K562 (cell line): ENCODE data around the gene ANXA1. TPM values are rescaled to one million over a fixed set of nuclear protein-coding genes. Genes with fewer than 3 reads are reported as not detected.

ENCODE experiments used
- ATAC-seq: fragments of 200-7000 bp; cut with Tn5 transposase; 3 replicates; pipeline ENCODE4 v1.9.1; 2020; ENCODE audit warnings: moderate library complexity
- BruUV-seq: library from RNA; stranded (reverse); fragments of 400-500 nt; replicated peaks from 2 replicates; lab custom pipeline; 2021; lab: Mats Ljungman, UMichigan
- CTCF ChIA-PET: fragments of 300-600 bp; formaldehyde crosslinking; extraction: SDS; loops from one replicate; lab custom pipeline; 2021; ENCODE audit warnings: low intra/inter-chr PET ratio; lab: Yijun Ruan, JAX
- POLR2A ChIA-PET: fragments of 300-600, 350-650 bp; sonication (Branson Sonifier 250); formaldehyde crosslinking; extraction: SDS; loops from one replicate; lab custom pipeline; 2021; ENCODE audit warnings: antibody characterized with exemption, inconsistent platforms; lab: Yijun Ruan, JAX
- DNase-seq, 4 experiments: peaks; one replicate each; pipeline versions ENCODE4 v3.0.0 to v3.0.0-alpha.2; 2011 to 2018; ENCODE audit warnings: low spot score in 3 of 4, mixed read lengths in 3 of 4; ENCODE audit errors: extremely low read depth in 1 of 4
- FAIRE-seq: peaks from 2 replicates; lab custom pipeline; 2011; peaks lifted over from hg19 to GRCh38; lab: Jason Lieb, UNC
- H2AFZ ChIP-seq: 2 replicates; pipeline ENCODE4 v1.6.0; 2011; ENCODE audit warnings: low read depth, low read length, control low read depth, inconsistent platforms
- H3K27ac ChIP-seq: fragments of 200-600 bp; 3 replicates; pipeline ENCODE4 v1.8.0; 2011; ENCODE audit warnings: low read depth, mild to moderate bottlenecking, control low read depth, inconsistent platforms, low read length, moderate library complexity, mixed read lengths; ENCODE audit errors: extremely low read depth
- H3K27me3 ChIP-seq, 2 experiments: fragments of 300-600 bp in 1 of 2; 2 replicates in 1 of 2; 3 replicates in 1 of 2; pipeline versions ENCODE4 v1.6.0 to v1.8.0; 2011; ENCODE audit warnings: inconsistent platforms in 2 of 2, low read length in 2 of 2, mild to moderate bottlenecking in 1 of 2, mixed read lengths in 1 of 2, moderate library complexity in 1 of 2; ENCODE audit not compliant: control insufficient read depth in 2 of 2, insufficient read depth in 2 of 2
- H3K36me3 ChIP-seq: fragments of 300-600 bp; 3 replicates; pipeline ENCODE4 v1.8.0; 2011; ENCODE audit warnings: mild to moderate bottlenecking, low read length, inconsistent platforms; ENCODE audit not compliant: control insufficient read depth, insufficient read depth
- H3K4me1 ChIP-seq, 2 experiments: fragments of 200-600 bp in 1 of 2; replicated peaks in 1 of 2; 2 replicates in 1 of 2; 3 replicates in 1 of 2; pipeline versions ENCODE4 v1.5.1 to v1.8.0; 2011; ENCODE audit warnings: inconsistent platforms in 2 of 2, low read length in 2 of 2, mild to moderate bottlenecking in 1 of 2, mixed read lengths in 1 of 2, moderate library complexity in 1 of 2; ENCODE audit not compliant: control insufficient read depth in 2 of 2, insufficient read depth in 2 of 2
- H3K4me2 ChIP-seq: 2 replicates; pipeline ENCODE4 v1.6.1; 2011; ENCODE audit warnings: low read length, control low read depth, inconsistent platforms, mixed read lengths; ENCODE audit not compliant: insufficient read depth
- H3K4me3 ChIP-seq: fragments of 200-600 bp; sonication (generic), shearing (Covaris generic); 2 replicates; pipeline ENCODE4 v1.5.1; 2016; ENCODE audit warnings: control low read depth, inconsistent platforms
- H3K79me2 ChIP-seq: fragments of 200-600 bp; 3 replicates; pipeline ENCODE4 v1.8.0; 2011; ENCODE audit warnings: low read length, inconsistent platforms; ENCODE audit not compliant: control insufficient read depth, insufficient read depth
- H3K9ac ChIP-seq, 2 experiments: 2 replicates each; pipeline versions ENCODE4 v1.6.0 to v1.6.1; 2011; ENCODE audit warnings: low read depth in 2 of 2, low read length in 2 of 2, control low read depth in 1 of 2, inconsistent platforms in 1 of 2, mild to moderate bottlenecking in 1 of 2, mixed read lengths in 1 of 2; ENCODE audit not compliant: insufficient read depth in 1 of 2
- H3K9me1 ChIP-seq: one replicate; pipeline ENCODE4 v1.6.0; 2011; ENCODE audit warnings: inconsistent platforms, mild to moderate bottlenecking, low read length, moderate library complexity; ENCODE audit not compliant: control insufficient read depth, insufficient read depth
- H3K9me3 ChIP-seq: replicated peaks from 2 replicates; pipeline ENCODE4 v1.5.1; 2011; ENCODE audit warnings: low read depth, low read length, inconsistent platforms; ENCODE audit not compliant: control insufficient read depth, insufficient read depth
- H4K20me1 ChIP-seq: replicated peaks from 2 replicates; pipeline ENCODE4 v1.6.1; 2011; ENCODE audit warnings: low read length, inconsistent platforms, mixed read lengths; ENCODE audit not compliant: control insufficient read depth, insufficient read depth
- BRF1 ChIP-seq: IDR thresholded peaks from 3 replicates; pipeline ENCODE4 v1.6.1; 2011; ENCODE audit warnings: borderline replicate concordance, mild to moderate bottlenecking; ENCODE audit not compliant: insufficient read length; ENCODE audit errors: extremely low read depth
- FOXK2 ChIP-seq, 2 experiments: fragments of 450-650 bp; IDR thresholded peaks in 1 of 2; conservative IDR thresholded peaks in 1 of 2; 2 replicates each; pipeline ENCODE4 v1.6.1; 2016; ENCODE audit warnings: low read depth in 2 of 2, mild to moderate bottlenecking in 1 of 2
- KLF16 ChIP-seq: IDR thresholded peaks from 2 replicates; pipeline ENCODE4 v1.6.1; 2016; ENCODE audit warnings: antibody characterized with exemption
- MYNN ChIP-seq, 2 experiments: sonication (generic); formaldehyde crosslinking in 1 of 2; IDR thresholded peaks; 2 replicates each; pipeline versions ENCODE4 v1.5.0 to v1.6.1; 2016 to 2020; ENCODE audit warnings: antibody characterized with exemption in 1 of 2, missing genetic modification reagents in 1 of 2
- PPARD ChIP-seq: fragments of 250-450 bp; sonication (Bioruptor Pico); IDR thresholded peaks from 2 replicates; pipeline ENCODE4 v1.8.0; 2022; ENCODE audit warnings: inconsistent platforms, mild to moderate bottlenecking, moderate library complexity
- SP2 ChIP-seq: IDR thresholded peaks from 2 replicates; pipeline ENCODE4 v1.6.1; 2011; ENCODE audit warnings: mild to moderate bottlenecking, low read depth, low read length, moderate library complexity; ENCODE audit not compliant: poor library complexity, severe bottlenecking; ENCODE audit errors: extremely low read depth
- STAG1 ChIP-seq: sonication (generic); formaldehyde crosslinking; IDR thresholded peaks from 2 replicates; pipeline ENCODE4 v1.5.0; 2020; ENCODE audit warnings: missing genetic modification reagents, borderline replicate concordance
- TAF9B ChIP-seq: fragments of 450-650 bp; IDR thresholded peaks from 2 replicates; pipeline ENCODE4 v1.6.1; 2018; ENCODE audit warnings: mild to moderate bottlenecking; ENCODE audit not compliant: partially characterized antibody
- ZNF655 ChIP-seq: fragments of 250-450 bp; sonication (Bioruptor Pico); IDR thresholded peaks from 2 replicates; pipeline ENCODE4 v1.5.0; 2021
- in situ Hi-C: fragments of 300-500 bp; cut with MboI; formaldehyde crosslinking; loops from 4 replicates; pipeline ENCODE4 v1.15.0; 2018; ENCODE audit warnings: inconsistent platforms, mixed read lengths
- intact Hi-C: fragments of 100-400 bp; cut with micrococcal nuclease; formaldehyde crosslinking; loops from 2 replicates; pipeline ENCODE4 v1.14.2; 2022
- polyA plus RNA-seq, 8 experiments: library from polyadenylated mRNA; depleted of rRNA in 4 of 8; stranded (reverse) in 5 of 8; unstranded in 3 of 8; fragments of >200 nt; fragmentation: Nextera tagmentation in 2 of 8; fragmentation: Illumina TruSeq in 1 of 8; extraction: Ambion mirVana in 2 of 8; extraction: Trizol in 1 of 8; gene quantifications; 2 replicates each; pipeline versions ENCODE4 v1.2.1 to v1.2.3, GENCODE V29; 2011 to 2014; ENCODE audit warnings: inconsistent platforms in 1 of 8, missing spikeins in 1 of 8
- total RNA-seq, 7 experiments: library from RNA; depleted of rRNA in 6 of 7; stranded (reverse); fragments of >200 nt in 6 of 7; fragmentation: Illumina TruSeq in 2 of 7; extraction: Trizol in 2 of 7; gene quantifications; 2 replicates each; pipeline versions ENCODE4 v1.2.1 to v1.2.3, GENCODE V29; 2011 to 2021; ENCODE audit warnings: low replicate concordance in 1 of 7
- TF ChIP-seq, protein P1 (sequence below): fragments of 450-650 bp; IDR thresholded peaks from 2 replicates; pipeline ENCODE4 v1.7.1; 2018; ENCODE audit warnings: mild to moderate bottlenecking, low read depth; ENCODE audit not compliant: partially characterized antibody
- TF ChIP-seq, protein P2 (sequence below): sonication (generic); formaldehyde crosslinking; IDR thresholded peaks from 2 replicates; pipeline ENCODE4 v1.8.0; 2022; ENCODE audit warnings: mild to moderate bottlenecking, low read depth, missing genetic modification reagents
- TF ChIP-seq, protein P3 (sequence below): IDR thresholded peaks from 2 replicates; pipeline ENCODE4 v1.6.1; 2014; ENCODE audit warnings: antibody characterized with exemption

The ANXA1 gene
- total and polyA plus RNA-seq, 9 of the 15 experiments (the other 6 are each of a cell fraction or from before 2014, with no cell fraction given): 406 to 1,298 (median 620) TPM

GRCh38 chr9:73114058-73114457 is 37.6 kb upstream of the ANXA1 start:
- no peaks in the 10 kb centered on the region for H3K9me3 ChIP-seq
- no peak overlapping the region for H3K27ac ChIP-seq
- POLR2A ChIA-PET: interaction anchor here (0.9 to 1.0 kb wide), 2 partner anchors 16 to 23 kb away, joined by 4 to 5 read pairs; no protein-coding TSS in a partner anchor
- ATAC-seq (no peak), FAIRE-seq (no peak), DNase-seq (no peak)
- no peak overlapping the region for H2AFZ ChIP-seq
- no peaks in the 10 kb centered on the region for H3K27me3 ChIP-seq
- no peak overlapping the region for H3K4me2 ChIP-seq
- H3K4me3 ChIP-seq: no peak overlapping the region
- CTCF ChIA-PET: no interaction called here
- BruUV-seq: no TSS peak
- H3K9me1 ChIP-seq: no peaks in the 10 kb centered on the region
- no peaks in the 10 kb centered on the region for H3K4me1 ChIP-seq
- intact Hi-C loops: no loop called here
- H3K9ac ChIP-seq: no peak overlapping the region
- H3K79me2 ChIP-seq: no peaks in the 10 kb centered on the region
- H4K20me1 ChIP-seq: no peaks in the 10 kb centered on the region
- H3K36me3 ChIP-seq: no peaks in the 10 kb centered on the region
- in situ Hi-C loops: no loop called here
- no peak for TF ChIP-seq KLF16
- TF ChIP-seq TAF9B: no peak
- no peak for TF ChIP-seq STAG1 (CRISPR knock-in tag)
- TF ChIP-seq FOXK2 (conservative IDR thresholded peaks at IDR 0.05 in 1 of 2, IDR thresholded peaks at IDR 0.05 in 1 of 2; ENCODE audit: low read depth in 2 of 2): no peak
- no peak for TF ChIP-seq MYNN (IDR thresholded peaks at IDR 0.05)
- TF ChIP-seq MYNN (CRISPR knock-in tag; IDR thresholded peaks at IDR 0.05): no peak
- no peak for TF ChIP-seq BRF1
- no peak for TF ChIP-seq SP2
- TF ChIP-seq, protein P1, sequence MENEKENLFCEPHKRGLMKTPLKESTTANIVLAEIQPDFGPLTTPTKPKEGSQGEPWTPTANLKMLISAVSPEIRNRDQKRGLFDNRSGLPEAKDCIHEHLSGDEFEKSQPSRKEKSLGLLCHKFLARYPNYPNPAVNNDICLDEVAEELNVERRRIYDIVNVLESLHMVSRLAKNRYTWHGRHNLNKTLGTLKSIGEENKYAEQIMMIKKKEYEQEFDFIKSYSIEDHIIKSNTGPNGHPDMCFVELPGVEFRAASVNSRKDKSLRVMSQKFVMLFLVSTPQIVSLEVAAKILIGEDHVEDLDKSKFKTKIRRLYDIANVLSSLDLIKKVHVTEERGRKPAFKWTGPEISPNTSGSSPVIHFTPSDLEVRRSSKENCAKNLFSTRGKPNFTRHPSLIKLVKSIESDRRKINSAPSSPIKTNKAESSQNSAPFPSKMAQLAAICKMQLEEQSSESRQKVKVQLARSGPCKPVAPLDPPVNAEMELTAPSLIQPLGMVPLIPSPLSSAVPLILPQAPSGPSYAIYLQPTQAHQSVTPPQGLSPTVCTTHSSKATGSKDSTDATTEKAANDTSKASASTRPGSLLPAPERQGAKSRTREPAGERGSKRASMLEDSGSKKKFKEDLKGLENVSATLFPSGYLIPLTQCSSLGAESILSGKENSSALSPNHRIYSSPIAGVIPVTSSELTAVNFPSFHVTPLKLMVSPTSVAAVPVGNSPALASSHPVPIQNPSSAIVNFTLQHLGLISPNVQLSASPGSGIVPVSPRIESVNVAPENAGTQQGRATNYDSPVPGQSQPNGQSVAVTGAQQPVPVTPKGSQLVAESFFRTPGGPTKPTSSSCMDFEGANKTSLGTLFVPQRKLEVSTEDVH: no peak
- no peak for TF ChIP-seq ZNF655 (CRISPR knock-in tag)
- TF ChIP-seq, protein P2, sequence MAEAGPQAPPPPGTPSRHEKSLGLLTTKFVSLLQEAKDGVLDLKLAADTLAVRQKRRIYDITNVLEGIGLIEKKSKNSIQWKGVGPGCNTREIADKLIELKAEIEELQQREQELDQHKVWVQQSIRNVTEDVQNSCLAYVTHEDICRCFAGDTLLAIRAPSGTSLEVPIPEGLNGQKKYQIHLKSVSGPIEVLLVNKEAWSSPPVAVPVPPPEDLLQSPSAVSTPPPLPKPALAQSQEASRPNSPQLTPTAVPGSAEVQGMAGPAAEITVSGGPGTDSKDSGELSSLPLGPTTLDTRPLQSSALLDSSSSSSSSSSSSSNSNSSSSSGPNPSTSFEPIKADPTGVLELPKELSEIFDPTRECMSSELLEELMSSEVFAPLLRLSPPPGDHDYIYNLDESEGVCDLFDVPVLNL (CRISPR knock-in tag): no peak
- TF ChIP-seq PPARD (CRISPR knock-in tag): no peak
- TF ChIP-seq, protein P3, sequence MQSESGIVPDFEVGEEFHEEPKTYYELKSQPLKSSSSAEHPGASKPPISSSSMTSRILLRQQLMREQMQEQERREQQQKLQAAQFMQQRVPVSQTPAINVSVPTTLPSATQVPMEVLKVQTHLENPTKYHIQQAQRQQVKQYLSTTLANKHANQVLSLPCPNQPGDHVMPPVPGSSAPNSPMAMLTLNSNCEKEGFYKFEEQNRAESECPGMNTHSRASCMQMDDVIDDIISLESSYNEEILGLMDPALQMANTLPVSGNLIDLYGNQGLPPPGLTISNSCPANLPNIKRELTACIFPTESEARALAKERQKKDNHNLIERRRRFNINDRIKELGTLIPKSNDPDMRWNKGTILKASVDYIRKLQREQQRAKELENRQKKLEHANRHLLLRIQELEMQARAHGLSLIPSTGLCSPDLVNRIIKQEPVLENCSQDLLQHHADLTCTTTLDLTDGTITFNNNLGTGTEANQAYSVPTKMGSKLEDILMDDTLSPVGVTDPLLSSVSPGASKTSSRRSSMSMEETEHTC: no peak
